ELR (cell line): ENCODE data around the gene MAN1B1.

Experiments used
- DNase-seq: peaks from one replicate; pipeline ENCODE4 v3.0.0-alpha.2; 2015; ENCODE audit warnings: low read depth

The MAN1B1 gene

GRCh38 chr9:137069508-137070091, 17.2 kb upstream of the MAN1B1 start:
- no peak for DNase-seq

GRCh38 chr9:137070201-137070905, 16.4 kb upstream of the MAN1B1 start, which contains the start of gene SAPCD2:
TSS of gene SAPCD2 (minus strand) at chr9:137070557. CDS start at chr9:137070460, 97 bp downstream.
- peak; percentile 93 for DNase-seq

GRCh38 chr9:137070906-137071275, 15.9 kb upstream of the MAN1B1 start:
- no peak for DNase-seq

- no peak for DNase-seq
Measured at GRCh38 chr9:137071282-137071681, 15.5 kb upstream of the MAN1B1 start.

- no peak for DNase-seq
Measured at GRCh38 chr9:137073992-137074399, 12.8 kb upstream of the MAN1B1 start.

- no peak for DNase-seq
Measured at GRCh38 chr9:137074657-137075274, 12.0 kb upstream of the MAN1B1 start.

GRCh38 chr9:137075275-137075775, 11.5 kb upstream of the MAN1B1 start:
- DNase-seq = no peak

- DNase-seq = no peak
Measured at GRCh38 chr9:137076636-137077009, 10.2 kb upstream of the MAN1B1 start.

GRCh38 chr9:137077010-137077747, 9.6 kb upstream of the MAN1B1 start, which contains the start of gene UAP1L1:
TSS of gene UAP1L1 (plus strand) at chr9:137077517. CDS start at chr9:137077533, 16 bp downstream.
- peak; percentile 74 for DNase-seq

- peak; percentile 36 for DNase-seq
Measured at GRCh38 chr9:137077758-137078693, 8.8 kb upstream of the MAN1B1 start.

GRCh38 chr9:137078701-137079400, 7.9 kb upstream of the MAN1B1 start:
- no peak for DNase-seq

- no peak for DNase-seq
Measured at GRCh38 chr9:137079401-137079787, 7.4 kb upstream of the MAN1B1 start.

- no peak for DNase-seq
Measured at GRCh38 chr9:137080260-137081122, 6.3 kb upstream of the MAN1B1 start.

- DNase-seq = no peak
Measured at GRCh38 chr9:137082222-137082924, 4.4 kb upstream of the MAN1B1 start.

- DNase-seq = no peak
Measured at GRCh38 chr9:137082925-137083290, 3.9 kb upstream of the MAN1B1 start.

GRCh38 chr9:137083394-137084004, 3.3 kb upstream of the MAN1B1 start:
- peak; percentile 98 for DNase-seq

- DNase-seq = no peak
Measured at GRCh38 chr9:137084526-137084925, 2.3 kb upstream of the MAN1B1 start.

- peak; percentile 69 for DNase-seq
Measured at GRCh38 chr9:137085920-137086530, 760 bp upstream of the MAN1B1 start.
